HEK293T (cell line): ENCODE measurements around the gene TAOK2.

ENCODE experiments used
- ARNT ChIP-seq: fragments of 450-650 bp; IDR thresholded peaks from 2 replicates; pipeline ENCODE4 v1.6.1; 2017; ENCODE audit warnings: mild to moderate bottlenecking
- BHLHE40 ChIP-seq: fragments of 450-650 bp; IDR thresholded peaks from 2 replicates; pipeline ENCODE4 v1.6.1; 2016; ENCODE audit warnings: mild to moderate bottlenecking, moderate library complexity, borderline replicate concordance
- ELF4 ChIP-seq: fragments of 450-650 bp; IDR thresholded peaks from 2 replicates; pipeline ENCODE4 v1.6.1; 2017; ENCODE audit warnings: antibody characterized with exemption
- FOXM1 ChIP-seq: fragments of 450-650 bp; IDR thresholded peaks from 2 replicates; pipeline ENCODE4 v1.6.1; 2017; ENCODE audit warnings: mild to moderate bottlenecking, borderline replicate concordance
- TARDBP ChIP-seq: fragments of 450-650 bp; IDR thresholded peaks from 2 replicates; pipeline ENCODE4 v1.6.1; 2016
- ZNF384 ChIP-seq: fragments of 450-650 bp; IDR thresholded peaks from 2 replicates; pipeline ENCODE4 v1.6.1; 2016
- TF ChIP-seq, protein P1 (sequence below): fragments of 450-650 bp; IDR thresholded peaks from 2 replicates; pipeline ENCODE4 v1.6.1; 2016

GRCh38 chr16:29961127-29961478 is 12.6 kb upstream of the TAOK2 start:
- TF ChIP-seq BHLHE40: no peak
- no peak for TF ChIP-seq ZNF384
- TF ChIP-seq, protein P1, sequence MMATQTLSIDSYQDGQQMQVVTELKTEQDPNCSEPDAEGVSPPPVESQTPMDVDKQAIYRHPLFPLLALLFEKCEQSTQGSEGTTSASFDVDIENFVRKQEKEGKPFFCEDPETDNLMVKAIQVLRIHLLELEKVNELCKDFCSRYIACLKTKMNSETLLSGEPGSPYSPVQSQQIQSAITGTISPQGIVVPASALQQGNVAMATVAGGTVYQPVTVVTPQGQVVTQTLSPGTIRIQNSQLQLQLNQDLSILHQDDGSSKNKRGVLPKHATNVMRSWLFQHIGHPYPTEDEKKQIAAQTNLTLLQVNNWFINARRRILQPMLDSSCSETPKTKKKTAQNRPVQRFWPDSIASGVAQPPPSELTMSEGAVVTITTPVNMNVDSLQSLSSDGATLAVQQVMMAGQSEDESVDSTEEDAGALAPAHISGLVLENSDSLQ: no peak
- TF ChIP-seq FOXM1: no peak
- TF ChIP-seq TARDBP: no peak
- no peak for TF ChIP-seq ARNT
- no peak for TF ChIP-seq ELF4
